Lower leg skin (tissue), 4 donors: ENCODE measurements around the gene CLECL1. TPM values are rescaled to one million over a fixed set of nuclear protein-coding genes. Genes with fewer than 3 reads are reported as not detected.
"Not testable (repeated sequence)": the region's sequence is repeated elsewhere in the genome, so short reads cannot be mapped to it uniquely, and the experiment has no call there.

Experiments used
- DNase-seq, 2 donors: peaks; one replicate each; pipeline ENCODE4 v3.0.0-alpha.2; 2019; ENCODE audit warnings: low spot score in 2 of 2
- H3K4me3 ChIP-seq: fragments of 200-600 bp; sonication (generic); 2 replicates; pipeline ENCODE4 v1.5.1; 2017; ENCODE audit warnings: mild to moderate bottlenecking, low read depth; ENCODE audit not compliant: poor library complexity, severe bottlenecking
- POLR2A ChIP-seq, 2 donors: fragments of 450-650 bp; IDR thresholded peaks; one replicate each; pipeline ENCODE4 v1.6.1; 2016 to 2017; ENCODE audit warnings: antibody characterized with exemption in 2 of 2, mild to moderate bottlenecking in 1 of 2, moderate library complexity in 1 of 2
- WGBS, 2 donors: methylation state at CpG; one replicate each; pipeline ENCODE4 v1.1.5; 2018; 5-methylcytosine and 5-hydroxymethylcytosine counted together
- intact Hi-C: fragments of 100-400 bp; cut with DNase I; formaldehyde crosslinking; loops from one replicate; pipeline ENCODE4 v1.15.0; 2023; ENCODE audit warnings: low total_unique reads
- total RNA-seq, 4 donors: library from RNA; depleted of rRNA; stranded (reverse); fragments of >200 nt; gene quantifications; one replicate each; pipeline ENCODE4 v1.1.0, GENCODE V29; 2016
- TF ChIP-seq, protein P1 (sequence below), 3 donors: fragments of 450-650 bp; IDR thresholded peaks; one replicate each; pipeline ENCODE4 v1.5.1; 2016; ENCODE audit warnings: antibody characterized with exemption in 3 of 3, mild to moderate bottlenecking in 3 of 3, moderate library complexity in 2 of 3

Gene CLECL1
- total RNA-seq, 4 donors from 2014 or later = not detected

DNA sequence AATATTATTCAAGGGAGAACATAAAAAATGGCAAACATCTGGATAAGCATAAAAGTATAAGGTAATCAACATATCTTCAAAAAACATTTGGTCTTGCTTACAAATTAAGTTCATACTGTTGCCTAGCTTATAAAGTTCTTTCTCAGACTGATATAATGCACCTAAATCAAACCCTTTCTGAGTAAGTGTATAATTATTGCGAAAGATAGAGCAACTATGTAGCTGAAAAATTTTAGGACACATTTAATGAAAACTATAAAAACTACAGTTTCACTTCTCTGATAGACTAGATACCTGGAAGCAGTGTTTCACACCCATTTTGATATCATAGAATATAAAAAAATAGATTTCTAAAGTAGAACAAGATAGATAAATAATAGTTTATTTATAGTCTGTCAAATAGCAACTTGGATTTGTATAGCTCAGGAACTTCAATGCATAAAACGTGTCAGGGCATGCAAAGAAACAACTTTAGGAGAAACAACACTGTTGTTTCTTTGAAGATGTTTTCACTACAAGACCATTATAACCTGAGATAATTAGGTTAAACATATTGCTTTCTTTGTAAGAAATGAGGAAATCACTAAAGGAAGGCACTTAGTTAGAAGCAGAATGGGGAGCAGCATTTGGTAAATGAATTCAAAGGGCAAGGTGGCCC, 7.6 kb downstream of the CLECL1 start:
- intact Hi-C loops = no loop called here
- 43 to 69% methylated on average over 2 of the region's 2 CpGs for WGBS, 2 donors
- H3K4me3 ChIP-seq = no peak overlapping the region
- TF ChIP-seq POLR2A (IDR thresholded peaks at IDR 0.05) = no peak
- TF ChIP-seq, protein P1, sequence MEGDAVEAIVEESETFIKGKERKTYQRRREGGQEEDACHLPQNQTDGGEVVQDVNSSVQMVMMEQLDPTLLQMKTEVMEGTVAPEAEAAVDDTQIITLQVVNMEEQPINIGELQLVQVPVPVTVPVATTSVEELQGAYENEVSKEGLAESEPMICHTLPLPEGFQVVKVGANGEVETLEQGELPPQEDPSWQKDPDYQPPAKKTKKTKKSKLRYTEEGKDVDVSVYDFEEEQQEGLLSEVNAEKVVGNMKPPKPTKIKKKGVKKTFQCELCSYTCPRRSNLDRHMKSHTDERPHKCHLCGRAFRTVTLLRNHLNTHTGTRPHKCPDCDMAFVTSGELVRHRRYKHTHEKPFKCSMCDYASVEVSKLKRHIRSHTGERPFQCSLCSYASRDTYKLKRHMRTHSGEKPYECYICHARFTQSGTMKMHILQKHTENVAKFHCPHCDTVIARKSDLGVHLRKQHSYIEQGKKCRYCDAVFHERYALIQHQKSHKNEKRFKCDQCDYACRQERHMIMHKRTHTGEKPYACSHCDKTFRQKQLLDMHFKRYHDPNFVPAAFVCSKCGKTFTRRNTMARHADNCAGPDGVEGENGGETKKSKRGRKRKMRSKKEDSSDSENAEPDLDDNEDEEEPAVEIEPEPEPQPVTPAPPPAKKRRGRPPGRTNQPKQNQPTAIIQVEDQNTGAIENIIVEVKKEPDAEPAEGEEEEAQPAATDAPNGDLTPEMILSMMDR (IDR thresholded peaks at IDR 0.05) = no peak
- no peak for DNase-seq

DNA sequence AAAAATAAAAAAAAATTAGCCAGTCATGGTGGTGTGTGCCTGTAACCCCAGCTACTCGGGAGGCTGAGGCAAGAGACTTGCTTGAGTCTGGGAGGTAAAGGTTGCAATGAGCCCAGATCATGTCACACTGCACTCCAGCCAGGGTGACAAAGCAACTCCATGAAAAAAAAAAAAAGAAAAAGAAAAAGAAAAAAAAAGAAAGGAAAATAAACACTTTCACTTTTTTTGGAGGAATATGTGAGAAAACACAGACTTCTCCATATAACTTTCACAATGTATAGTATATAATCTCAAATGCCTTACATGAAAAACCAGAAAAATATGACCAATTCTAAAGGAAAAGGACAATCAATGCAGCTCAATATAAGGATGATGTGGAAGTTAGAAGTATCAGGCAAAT, 8.9 kb downstream of the CLECL1 start:
- no peak for TF ChIP-seq POLR2A (IDR thresholded peaks at IDR 0.05)
- TF ChIP-seq, protein P1 (IDR thresholded peaks at IDR 0.05) = no peak
- no peak overlapping the region for H3K4me3 ChIP-seq
- intact Hi-C loops = no loop called here
- no peak for DNase-seq
- WGBS, 2 donors = 93 to 100% methylated on average over 1 of the region's 1 CpG

DNA sequence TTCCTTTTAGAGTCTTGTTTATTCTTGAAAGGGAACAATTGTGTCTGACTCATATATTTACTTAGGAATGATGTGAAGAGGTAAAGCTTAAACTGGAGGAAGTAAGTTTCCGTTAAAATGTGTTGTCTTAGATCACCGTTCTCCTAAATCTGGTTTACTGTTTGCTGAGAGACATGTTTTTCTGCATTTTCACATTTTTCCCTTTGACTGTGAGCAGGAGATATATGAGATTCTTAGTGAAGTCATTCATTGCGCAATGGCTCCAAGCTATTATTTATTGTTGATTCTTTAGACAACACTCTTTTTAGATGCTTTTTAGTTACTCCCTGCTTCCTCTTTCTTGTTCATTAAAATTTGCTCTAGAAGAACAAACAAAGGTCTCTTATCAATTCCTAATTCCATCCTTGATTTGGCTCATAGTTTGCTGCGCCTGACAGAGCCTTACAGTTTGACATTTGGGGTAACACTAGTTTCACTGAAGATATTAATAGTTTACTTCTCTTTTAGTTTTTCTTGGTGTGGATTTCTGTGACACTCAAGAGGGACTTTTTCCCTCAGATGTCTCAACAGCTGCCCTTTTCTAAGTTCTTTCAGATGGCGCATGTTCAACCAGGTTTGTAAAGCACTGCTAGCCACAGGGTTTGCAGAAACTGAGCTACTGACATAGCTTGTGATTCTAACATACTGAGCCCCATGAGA, 11.4 kb downstream of the CLECL1 start:
- H3K4me3 ChIP-seq = no peak overlapping the region
- intact Hi-C loops = no loop called here
- WGBS, 2 donors = 68 to 69% methylated on average over 5 of the region's 5 CpGs
- no peak for TF ChIP-seq POLR2A (IDR thresholded peaks at IDR 0.05)
- no peak for DNase-seq

DNA sequence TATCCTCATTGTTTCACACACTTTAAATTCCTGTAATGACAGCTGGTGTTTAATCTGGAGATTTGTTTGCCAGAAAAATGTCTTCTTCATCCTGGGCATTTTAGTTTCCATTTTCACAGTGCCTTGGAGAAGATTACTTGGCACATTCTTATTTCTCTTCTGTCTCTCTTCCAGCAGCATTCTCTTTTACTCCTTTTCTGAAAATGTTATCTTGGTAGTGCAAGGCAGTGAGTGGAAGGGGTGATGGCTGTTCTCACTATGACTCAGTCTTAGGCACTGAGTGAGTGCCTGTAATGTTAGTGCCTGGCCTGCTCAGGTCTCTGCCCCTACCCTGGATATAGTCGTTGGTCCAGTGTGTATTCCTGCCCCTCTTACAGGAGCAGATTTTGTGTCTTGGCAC, 13.1 kb downstream of the CLECL1 start:
- intact Hi-C loops = no loop called here
- no peak for TF ChIP-seq POLR2A (IDR thresholded peaks at IDR 0.05)
- TF ChIP-seq, protein P1 (IDR thresholded peaks at IDR 0.05) = no peak

DNA sequence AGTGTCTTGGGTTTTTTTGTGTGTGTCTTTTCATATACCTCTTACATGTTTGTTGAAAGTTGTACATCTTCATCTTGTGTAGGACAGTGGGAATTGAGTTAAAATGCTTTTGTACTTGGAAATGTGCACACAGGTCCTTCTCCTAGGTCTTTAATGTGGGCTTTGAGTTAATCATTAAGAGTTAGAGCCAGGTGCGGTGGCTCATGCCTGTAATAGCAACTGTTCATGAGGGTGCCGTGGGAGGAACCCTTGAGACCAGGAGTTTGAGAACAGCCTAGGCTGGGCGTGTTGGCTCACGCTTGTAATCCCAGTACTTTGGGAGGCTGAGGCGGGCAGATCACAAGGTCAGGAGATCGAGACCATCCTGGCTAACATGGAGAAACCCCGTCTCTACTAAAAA, 13.9 kb downstream of the CLECL1 start:
- WGBS, 2 donors = 97% methylated on average over 7 of the region's 7 CpGs
- no peak for TF ChIP-seq POLR2A (IDR thresholded peaks at IDR 0.05)
- TF ChIP-seq, protein P1 (IDR thresholded peaks at IDR 0.05) = no peak
- intact Hi-C loops = no loop called here

More for the DNA sequence above, 13.1 kb downstream of the CLECL1 start:
- WGBS, 2 donors = 50 to 82% methylated on average over 1 of the region's 1 CpG
- H3K4me3 ChIP-seq = no peak overlapping the region
- no peak for DNase-seq

DNA sequence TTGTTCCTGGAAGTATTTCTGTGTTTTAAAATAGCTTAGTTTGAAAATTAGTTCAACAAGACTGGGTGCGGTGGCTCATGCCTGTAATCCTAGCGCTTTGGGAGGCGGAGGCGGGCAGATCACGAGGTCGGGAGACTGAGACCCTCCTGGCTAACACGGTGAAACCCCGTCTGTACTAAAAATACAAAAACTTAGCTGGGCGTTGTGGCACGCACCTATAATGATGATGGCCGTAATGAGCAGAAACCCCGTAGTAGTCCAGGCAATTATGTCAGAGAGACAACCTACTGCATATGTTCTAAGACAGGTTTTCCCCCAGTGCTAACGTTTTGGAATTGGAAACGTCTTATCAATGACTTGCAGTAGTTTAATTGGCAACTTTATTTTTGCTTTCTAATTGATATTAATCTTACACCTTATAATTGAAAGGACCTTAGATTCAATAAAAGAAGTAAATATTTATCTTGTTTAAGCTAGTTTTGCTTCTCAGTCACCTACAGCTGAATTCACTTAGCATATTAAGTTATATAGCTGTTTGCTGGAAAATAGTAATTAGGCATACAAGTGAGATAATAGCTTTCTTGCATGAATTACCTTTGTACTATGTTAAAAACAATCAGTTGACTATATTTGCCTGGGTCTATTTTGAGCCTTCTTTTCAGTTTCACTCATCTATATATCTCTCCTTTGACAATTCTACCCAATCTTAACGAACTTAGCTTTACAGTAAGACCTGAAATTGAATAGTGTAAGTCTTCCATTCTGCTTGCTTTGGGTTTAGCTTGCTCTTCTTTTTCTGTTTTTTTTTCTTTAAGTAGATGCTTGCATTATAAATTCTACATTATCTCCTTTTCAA, 15.6 kb downstream of the CLECL1 start:
- intact Hi-C loops = no loop called here
- 84 to 90% methylated on average over 15 of the region's 15 CpGs for WGBS, 2 donors

More for the DNA sequence above, 13.9 kb downstream of the CLECL1 start:
- no peak for DNase-seq
- H3K4me3 ChIP-seq = no peak overlapping the region

DNA sequence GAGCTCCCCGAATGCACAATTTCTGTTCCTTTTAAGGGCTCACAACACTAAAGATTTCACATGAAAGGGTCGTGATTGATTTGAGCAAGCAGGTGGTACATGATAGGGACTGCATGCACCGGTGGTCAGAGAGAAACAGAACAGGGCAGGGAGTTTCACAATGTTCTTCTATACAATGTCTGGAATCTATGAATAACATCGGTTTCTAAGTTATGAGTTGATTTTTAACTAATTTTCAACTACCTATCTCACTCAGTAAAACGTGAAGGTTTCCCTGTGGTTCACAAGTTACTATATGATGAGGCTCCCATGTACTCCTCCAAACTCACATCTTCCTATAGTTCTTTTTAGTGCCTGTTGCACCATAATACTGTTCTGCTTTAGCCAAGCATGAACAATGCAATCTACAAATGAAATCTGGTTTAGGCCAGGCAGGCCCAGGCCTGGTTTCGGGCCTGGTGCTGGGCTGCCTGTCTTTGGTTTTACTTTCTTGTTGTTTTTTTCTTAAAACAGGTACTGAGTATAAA, 19.8 kb downstream of the CLECL1 start:
- intact Hi-C loops, H3K4me3 ChIP-seq, DNase-seq: not testable (repeated sequence)
- WGBS, 2 donors = 77 to 89% methylated on average over 6 of the region's 6 CpGs

More for the DNA sequence above, 15.6 kb downstream of the CLECL1 start:
- no peak for TF ChIP-seq POLR2A (IDR thresholded peaks at IDR 0.05)
- H3K4me3 ChIP-seq = no peak overlapping the region
- DNase-seq = no peak
